Choroid plexus epithelial cell (primary cell): ENCODE results near the gene GABRG3.

Source experiments
- DNase-seq: peaks from one replicate; pipeline ENCODE4 v3.0.0-alpha.2; 2010; ENCODE audit warnings: low read depth
- H3K4me3 ChIP-seq: 2 replicates; pipeline ENCODE4 v1.5.1; 2011; ENCODE audit warnings: low read depth, mild to moderate bottlenecking, control low read depth, low read length, moderate library complexity
- TF ChIP-seq, protein P1 (sequence below): conservative IDR thresholded peaks from 2 replicates; pipeline ENCODE4 v1.5.1; 2011; ENCODE audit warnings: low read depth, mild to moderate bottlenecking, control low read depth, inconsistent platforms, low read length, moderate library complexity

Gene GABRG3

GRCh38 chr15:26970712-26971210 lies at the start of gene GABRG3:
GABRG3 (plus strand) TSS chr15:26971181.
- no peak for DNase-seq
- H3K4me3 ChIP-seq: no peak within 1 kb of the TSS
- TF ChIP-seq, protein P1, sequence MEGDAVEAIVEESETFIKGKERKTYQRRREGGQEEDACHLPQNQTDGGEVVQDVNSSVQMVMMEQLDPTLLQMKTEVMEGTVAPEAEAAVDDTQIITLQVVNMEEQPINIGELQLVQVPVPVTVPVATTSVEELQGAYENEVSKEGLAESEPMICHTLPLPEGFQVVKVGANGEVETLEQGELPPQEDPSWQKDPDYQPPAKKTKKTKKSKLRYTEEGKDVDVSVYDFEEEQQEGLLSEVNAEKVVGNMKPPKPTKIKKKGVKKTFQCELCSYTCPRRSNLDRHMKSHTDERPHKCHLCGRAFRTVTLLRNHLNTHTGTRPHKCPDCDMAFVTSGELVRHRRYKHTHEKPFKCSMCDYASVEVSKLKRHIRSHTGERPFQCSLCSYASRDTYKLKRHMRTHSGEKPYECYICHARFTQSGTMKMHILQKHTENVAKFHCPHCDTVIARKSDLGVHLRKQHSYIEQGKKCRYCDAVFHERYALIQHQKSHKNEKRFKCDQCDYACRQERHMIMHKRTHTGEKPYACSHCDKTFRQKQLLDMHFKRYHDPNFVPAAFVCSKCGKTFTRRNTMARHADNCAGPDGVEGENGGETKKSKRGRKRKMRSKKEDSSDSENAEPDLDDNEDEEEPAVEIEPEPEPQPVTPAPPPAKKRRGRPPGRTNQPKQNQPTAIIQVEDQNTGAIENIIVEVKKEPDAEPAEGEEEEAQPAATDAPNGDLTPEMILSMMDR: no peak

DNA sequence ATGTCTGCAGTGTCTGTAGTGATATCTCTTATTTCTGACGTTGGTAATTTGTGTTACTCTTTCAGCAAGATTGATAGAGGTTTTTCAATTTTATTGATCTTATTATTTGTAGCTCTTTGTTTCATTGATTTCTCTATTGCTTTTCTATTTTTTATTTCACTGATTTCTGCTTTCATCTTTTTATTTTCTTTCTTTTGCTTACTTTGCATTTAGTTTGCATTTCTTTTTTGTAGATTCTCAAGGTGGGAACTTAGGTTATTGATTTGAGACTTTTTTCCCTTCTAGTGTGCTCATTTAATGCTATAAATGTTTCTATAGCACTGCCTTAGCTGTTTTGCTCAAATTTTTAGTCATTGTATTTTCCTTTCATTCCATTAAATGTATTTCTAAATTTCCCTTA lies 49.5 kb upstream of the GABRG3 start:
- no peak overlapping the region for H3K4me3 ChIP-seq
- TF ChIP-seq, protein P1: no peak

GRCh38 chr15:26926081-26926480 lies 44.9 kb upstream of the GABRG3 start:
- TF ChIP-seq, protein P1: no peak
- no peak for DNase-seq
- no peak overlapping the region for H3K4me3 ChIP-seq

More for the DNA sequence above, 49.5 kb upstream of the GABRG3 start:
- no peak for DNase-seq

DNA sequence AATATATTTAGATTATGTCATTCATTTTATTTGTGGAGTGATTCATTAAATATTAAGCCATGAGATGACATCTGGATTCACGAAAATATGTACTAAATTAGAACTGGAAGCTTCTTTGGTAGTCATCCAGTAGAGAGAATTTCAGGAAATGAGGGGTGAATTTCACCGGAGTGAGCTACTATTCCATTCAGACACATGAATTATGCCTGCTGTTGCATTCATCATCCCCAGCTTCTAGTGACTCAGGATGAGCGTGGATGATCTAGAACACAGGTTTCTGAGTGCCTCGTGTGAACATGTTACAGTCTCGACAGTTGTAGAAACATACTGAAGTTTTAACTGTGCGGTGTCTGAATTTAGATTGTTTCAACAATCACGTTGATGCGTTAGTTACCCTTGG lies 42.9 kb upstream of the GABRG3 start:
- no peak for DNase-seq
- TF ChIP-seq, protein P1: no peak
- H3K4me3 ChIP-seq: no peak overlapping the region

GRCh38 chr15:26929588-26929987 lies 41.4 kb upstream of the GABRG3 start:
- no peak for DNase-seq
- H3K4me3 ChIP-seq: no peak overlapping the region
- TF ChIP-seq, protein P1: no peak

GRCh38 chr15:26934848-26935247 lies 36.1 kb upstream of the GABRG3 start:
- no peak for DNase-seq
- H3K4me3 ChIP-seq: no peak overlapping the region
- TF ChIP-seq, protein P1: no peak

- TF ChIP-seq, protein P1: no peak
- no peak overlapping the region for H3K4me3 ChIP-seq
- DNase-seq: no peak
Observed at GRCh38 chr15:26935322-26935721, 35.7 kb upstream of the GABRG3 start.
